Duodenal mucosa (tissue), 2 donors: ENCODE measurements around the gene EBF4.
"Not testable (repeated sequence)": the region's sequence is repeated elsewhere in the genome, so short reads cannot be mapped to it uniquely, and the experiment has no call there.

Experiments
- H3K27ac ChIP-seq: one replicate; pipeline ENCODE4 v1.7.0; 2013; ENCODE audit warnings: low read depth, low read length
- H3K27me3 ChIP-seq, 2 donors: one replicate each; pipeline ENCODE4 v1.7.0; 2013; ENCODE audit warnings: low read length in 2 of 2, control low read depth in 1 of 2; ENCODE audit not compliant: insufficient read depth in 2 of 2, control insufficient read depth in 1 of 2
- H3K36me3 ChIP-seq, 2 donors: one replicate each; pipeline ENCODE4 v1.7.0; 2013; ENCODE audit warnings: low read length in 2 of 2, control low read depth in 1 of 2; ENCODE audit not compliant: insufficient read depth in 2 of 2, control insufficient read depth in 1 of 2
- H3K4me1 ChIP-seq, 2 donors: one replicate each; pipeline ENCODE4 v1.7.0; 2013; ENCODE audit warnings: low read length in 2 of 2, control low read depth in 1 of 2; ENCODE audit not compliant: insufficient read depth in 2 of 2, control insufficient read depth in 1 of 2
- H3K4me3 ChIP-seq, 2 donors: one replicate each; pipeline ENCODE4 v1.7.0; 2013; ENCODE audit warnings: low read length in 2 of 2, low read depth in 1 of 2
- H3K9ac ChIP-seq, 2 donors: one replicate each; pipeline ENCODE4 v1.7.0; 2013; ENCODE audit warnings: low read length in 2 of 2, low read depth in 1 of 2
- H3K9me3 ChIP-seq, 2 donors: one replicate each; pipeline ENCODE4 v1.7.0; 2013; ENCODE audit warnings: low read length in 2 of 2, control low read depth in 1 of 2; ENCODE audit not compliant: control insufficient read depth in 1 of 2

EBF4 gene

GRCh38 chr20:2673453-2673852, 19.1 kb upstream of the EBF4 start:
- no peak overlapping the region for H3K27ac ChIP-seq
- H3K27me3 ChIP-seq: no peaks in the 10 kb centered on the region
- no peaks in the 10 kb centered on the region for H3K36me3 ChIP-seq
- H3K4me3 ChIP-seq: no peak overlapping the region
- no peaks in the 10 kb centered on the region for H3K4me1 ChIP-seq
- no peaks in the 10 kb centered on the region for H3K9me3 ChIP-seq
- H3K9ac ChIP-seq: no peak overlapping the region

DNA sequence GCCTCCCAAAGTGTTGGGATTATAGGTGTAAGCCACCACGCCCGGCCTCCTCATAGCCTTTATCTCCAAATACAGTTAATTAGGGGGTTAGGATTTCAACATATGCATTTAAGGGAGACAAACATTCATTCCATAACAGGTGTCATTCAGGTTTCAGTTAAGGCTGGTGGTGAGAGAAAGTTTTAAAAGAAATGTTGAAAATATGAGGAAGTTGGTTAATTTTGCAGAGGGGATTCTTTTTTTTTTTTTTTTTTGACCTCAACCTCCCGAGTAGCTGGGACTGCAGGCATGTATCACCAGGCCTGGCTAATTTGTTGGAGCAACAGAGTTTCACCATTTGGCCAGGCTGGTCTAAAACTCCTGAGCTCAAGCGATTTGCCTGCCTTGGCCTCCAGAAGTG, 12.5 kb upstream of the EBF4 start:
- Histone ChIP-seq H3K4me1 (no peaks in the 10 kb centered on the region), H3K9ac (no peak overlapping the region), H3K9me3 (no peaks in the 10 kb centered on the region), H3K4me3 (no peak overlapping the region), H3K27ac (no peak overlapping the region), H3K27me3 (no peaks in the 10 kb centered on the region), H3K36me3 (no peaks in the 10 kb centered on the region)

DNA sequence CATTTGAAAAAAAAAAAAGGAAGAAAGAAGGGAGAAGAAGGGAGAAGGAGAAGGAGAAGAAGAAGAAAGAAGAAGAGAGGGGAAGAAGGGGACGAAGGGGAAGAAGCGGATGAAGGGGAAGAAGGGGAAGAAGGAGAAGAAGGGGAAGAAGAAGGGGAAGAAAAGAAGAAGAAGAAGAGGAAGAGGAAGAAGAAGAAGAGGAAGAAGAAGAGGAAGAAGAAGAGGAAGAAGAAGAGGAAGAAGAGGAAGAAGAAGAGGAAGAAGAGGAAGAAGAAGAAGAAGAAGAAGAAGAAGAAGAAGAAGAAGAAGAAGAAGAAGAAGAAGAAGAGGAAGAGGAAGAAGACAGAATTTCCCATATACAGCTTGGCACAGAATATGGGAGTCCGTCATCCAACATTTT, 10.5 kb upstream of the EBF4 start:
- H3K9ac ChIP-seq, H3K4me3 ChIP-seq, H3K9me3 ChIP-seq, H3K27me3 ChIP-seq, H3K36me3 ChIP-seq, H3K4me1 ChIP-seq, H3K27ac ChIP-seq: not testable (repeated sequence)

DNA sequence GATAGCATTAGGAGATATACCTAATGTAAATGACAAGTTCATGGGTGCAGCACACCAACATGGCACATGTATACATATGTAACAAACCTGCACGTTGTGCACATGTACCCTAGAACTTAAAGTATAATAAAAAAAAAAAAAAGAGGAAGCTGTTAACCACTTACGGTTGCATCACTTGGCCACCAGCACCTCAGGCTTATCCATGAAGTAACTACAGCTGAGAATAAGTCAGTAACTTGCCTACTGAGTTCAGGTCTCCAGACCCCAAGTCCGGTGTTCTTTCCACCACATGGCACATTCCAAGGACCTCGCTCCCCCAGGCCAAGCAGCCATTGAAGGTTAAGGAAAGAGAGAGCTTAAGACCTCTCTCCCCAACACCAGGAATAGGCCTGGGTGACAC, 7.8 kb upstream of the EBF4 start:
- not testable (repeated sequence) for H3K4me3 ChIP-seq

DNA sequence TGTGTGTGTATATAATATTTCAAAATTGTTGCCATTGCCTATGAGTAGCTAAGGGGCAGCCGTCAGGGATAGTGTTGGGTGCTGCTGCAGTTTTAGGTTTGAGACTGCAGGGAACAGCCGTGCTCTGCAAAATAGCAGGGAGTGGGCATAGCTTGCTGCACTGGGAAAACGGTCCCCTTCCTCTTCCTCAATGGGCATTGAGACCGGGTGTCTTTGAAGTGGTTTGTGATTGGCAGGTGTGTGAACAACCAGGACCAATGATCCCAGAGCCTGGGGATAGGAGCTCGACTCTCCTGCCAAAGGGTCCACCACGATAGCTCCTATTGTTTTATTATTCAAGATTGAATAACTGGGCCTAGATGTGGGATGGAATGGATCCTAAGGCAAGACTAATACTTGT, 5.1 kb upstream of the EBF4 start:
- Histone ChIP-seq H3K4me1 (peaks cover 3 to 6% of the 10 kb centered on the region in 2 donors), H3K9me3 (no peaks in the 10 kb centered on the region), H3K4me3 (no peak overlapping the region), H3K27ac (no peak overlapping the region), H3K27me3 (peaks cover 4 to 33% of the 10 kb centered on the region in 2 donors), H3K36me3 (no peaks in the 10 kb centered on the region), H3K9ac (no peak overlapping the region)

More for the DNA sequence above, 7.8 kb upstream of the EBF4 start:
- H3K9me3 ChIP-seq, H3K27ac ChIP-seq, H3K36me3 ChIP-seq, H3K4me1 ChIP-seq, H3K9ac ChIP-seq: not testable (repeated sequence)
- peaks cover 4 to 10% of the 10 kb centered on the region in 2 donors for H3K27me3 ChIP-seq

GRCh38 chr20:2688041-2688591, 4.5 kb upstream of the EBF4 start:
- Histone ChIP-seq H3K9ac (no peak overlapping the region), H3K36me3 (no peaks in the 10 kb centered on the region), H3K27ac (no peak overlapping the region), H3K4me3 (no peak overlapping the region), H3K4me1 (peaks cover 3 to 6% of the 10 kb centered on the region in 2 donors), H3K9me3 (no peaks in the 10 kb centered on the region), H3K27me3 (peaks cover 4 to 33% of the 10 kb centered on the region in 2 donors)

DNA sequence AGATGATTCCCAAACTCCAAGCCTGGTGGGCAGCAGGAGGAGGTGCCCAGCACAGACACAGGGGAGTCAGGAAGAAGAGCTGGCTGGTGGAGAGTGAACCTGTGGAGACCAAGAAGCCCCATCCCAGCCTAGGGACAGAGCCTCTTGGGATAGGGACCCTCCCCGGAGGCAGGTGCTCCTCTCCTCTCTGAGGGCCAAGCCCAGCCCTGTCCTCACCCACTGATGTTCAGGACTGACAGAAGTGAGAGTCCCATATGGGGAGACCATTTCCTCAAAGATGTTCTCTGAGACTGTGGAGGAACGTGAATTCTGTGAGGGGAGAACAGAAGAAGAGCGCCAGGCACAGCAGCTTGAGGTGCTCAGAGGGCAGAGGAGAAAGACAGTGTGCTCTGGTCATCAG, 2.4 kb upstream of the EBF4 start:
- Histone ChIP-seq H3K36me3 (no peaks in the 10 kb centered on the region), H3K9ac (no peak overlapping the region), H3K4me3 (no peak overlapping the region), H3K9me3 (no peaks in the 10 kb centered on the region), H3K27me3 (peaks cover 20 to 47% of the 10 kb centered on the region in 2 donors), H3K27ac (no peak overlapping the region), H3K4me1 (peaks cover 3 to 6% of the 10 kb centered on the region in 2 donors)

- Histone ChIP-seq H3K27ac (no peak overlapping the region), H3K4me3 (no peak overlapping the region)
These were observed 1.9 kb upstream of the EBF4 start for GRCh38 chr20:2690718-2691117.

GRCh38 chr20:2691127-2691526, 1.5 kb upstream of the EBF4 start:
- Histone ChIP-seq H3K27ac (no peak overlapping the region), H3K4me1 (peaks cover 3 to 6% of the 10 kb centered on the region in 2 donors), H3K9ac (no peak overlapping the region), H3K9me3 (no peaks in the 10 kb centered on the region), H3K4me3 (no peak overlapping the region), H3K36me3 (no peaks in the 10 kb centered on the region), H3K27me3 (peaks cover 26 to 49% of the 10 kb centered on the region in 2 donors)

More at GRCh38 chr20:2690718-2691117, 1.9 kb upstream of the EBF4 start:
- no peak overlapping the region for H3K9ac ChIP-seq
- no peaks in the 10 kb centered on the region for H3K9me3 ChIP-seq
- H3K27me3 ChIP-seq: peaks cover 24 to 47% of the 10 kb centered on the region in 2 donors
- H3K36me3 ChIP-seq: no peaks in the 10 kb centered on the region
- H3K4me1 ChIP-seq: peaks cover 3 to 6% of the 10 kb centered on the region in 2 donors

- peaks cover 26 to 49% of the 10 kb centered on the region in 2 donors for H3K27me3 ChIP-seq
These were observed 931 bp upstream of the EBF4 start for GRCh38 chr20:2691663-2692035.

GRCh38 chr20:2692886-2693285, 306 bp downstream of the EBF4 start:
- H3K9ac ChIP-seq: no peak overlapping the region
- H3K4me3 ChIP-seq: no peak overlapping the region
- H3K27me3 ChIP-seq: peaks cover 26 to 49% of the 10 kb centered on the region in 2 donors
- no peaks in the 10 kb centered on the region for H3K36me3 ChIP-seq
- H3K4me1 ChIP-seq: peaks cover 3 to 4% of the 10 kb centered on the region in 2 donors
- H3K27ac ChIP-seq: no peak overlapping the region
- H3K9me3 ChIP-seq: no peaks in the 10 kb centered on the region

More at GRCh38 chr20:2691663-2692035, 931 bp upstream of the EBF4 start:
- Histone ChIP-seq H3K9ac (no peak overlapping the region), H3K27ac (no peak overlapping the region), H3K4me3 (peak overlapping the region; percentile 50 to 73), H3K9me3 (no peaks in the 10 kb centered on the region), H3K4me1 (peaks cover 3 to 6% of the 10 kb centered on the region in 2 donors), H3K36me3 (no peaks in the 10 kb centered on the region)
